Measurements from ENCODE around the gene SEC14L5.

GRCh38 chr16:4958510-4959438, 644 bp downstream of the SEC14L5 start:
- TF ChIP-seq, protein P1, sequence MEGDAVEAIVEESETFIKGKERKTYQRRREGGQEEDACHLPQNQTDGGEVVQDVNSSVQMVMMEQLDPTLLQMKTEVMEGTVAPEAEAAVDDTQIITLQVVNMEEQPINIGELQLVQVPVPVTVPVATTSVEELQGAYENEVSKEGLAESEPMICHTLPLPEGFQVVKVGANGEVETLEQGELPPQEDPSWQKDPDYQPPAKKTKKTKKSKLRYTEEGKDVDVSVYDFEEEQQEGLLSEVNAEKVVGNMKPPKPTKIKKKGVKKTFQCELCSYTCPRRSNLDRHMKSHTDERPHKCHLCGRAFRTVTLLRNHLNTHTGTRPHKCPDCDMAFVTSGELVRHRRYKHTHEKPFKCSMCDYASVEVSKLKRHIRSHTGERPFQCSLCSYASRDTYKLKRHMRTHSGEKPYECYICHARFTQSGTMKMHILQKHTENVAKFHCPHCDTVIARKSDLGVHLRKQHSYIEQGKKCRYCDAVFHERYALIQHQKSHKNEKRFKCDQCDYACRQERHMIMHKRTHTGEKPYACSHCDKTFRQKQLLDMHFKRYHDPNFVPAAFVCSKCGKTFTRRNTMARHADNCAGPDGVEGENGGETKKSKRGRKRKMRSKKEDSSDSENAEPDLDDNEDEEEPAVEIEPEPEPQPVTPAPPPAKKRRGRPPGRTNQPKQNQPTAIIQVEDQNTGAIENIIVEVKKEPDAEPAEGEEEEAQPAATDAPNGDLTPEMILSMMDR (conservative IDR thresholded peaks at IDR 0.05; ENCODE audit: low read depth in 2 of 2), result no peak
- TF ChIP-seq POLR2AphosphoS5 (IDR thresholded peaks at IDR 0.05; ENCODE audit: low read depth), result no peak
- no peak for TF ChIP-seq EZH2 (IDR thresholded peaks at IDR 0.05; ENCODE audit: low read depth, unreplicated experiment)
- no peak for TF ChIP-seq JUNB (IDR thresholded peaks at IDR 0.05; ENCODE audit: unreplicated experiment)
- no peak for TF ChIP-seq REST (IDR thresholded peaks at IDR 0.05; ENCODE audit: unreplicated experiment)
- TF ChIP-seq CREB1 (CRISPR knock-in tag; IDR thresholded peaks at IDR 0.05; ENCODE audit: low read depth), result no peak
- TF ChIP-seq EZH2phosphoT487 (IDR thresholded peaks at IDR 0.05; ENCODE audit: unreplicated experiment), result no peak
- no peak for TF ChIP-seq STAT1 (IDR thresholded peaks at IDR 0.05; ENCODE audit: unreplicated experiment)
- TF ChIP-seq, protein P2, sequence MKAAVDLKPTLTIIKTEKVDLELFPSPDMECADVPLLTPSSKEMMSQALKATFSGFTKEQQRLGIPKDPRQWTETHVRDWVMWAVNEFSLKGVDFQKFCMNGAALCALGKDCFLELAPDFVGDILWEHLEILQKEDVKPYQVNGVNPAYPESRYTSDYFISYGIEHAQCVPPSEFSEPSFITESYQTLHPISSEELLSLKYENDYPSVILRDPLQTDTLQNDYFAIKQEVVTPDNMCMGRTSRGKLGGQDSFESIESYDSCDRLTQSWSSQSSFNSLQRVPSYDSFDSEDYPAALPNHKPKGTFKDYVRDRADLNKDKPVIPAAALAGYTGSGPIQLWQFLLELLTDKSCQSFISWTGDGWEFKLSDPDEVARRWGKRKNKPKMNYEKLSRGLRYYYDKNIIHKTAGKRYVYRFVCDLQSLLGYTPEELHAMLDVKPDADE (IDR thresholded peaks at IDR 0.05), result no peak
